Sigmoid colon (tissue), 7 donors: ENCODE measurements around the gene RBFOX1. TPM values are rescaled to one million over a fixed set of nuclear protein-coding genes. Genes with fewer than 3 reads are reported as not detected.

Source experiments
- DNase-seq: peaks from one replicate; pipeline ENCODE4 v3.0.0-alpha.2; 2019
- H3K27ac ChIP-seq, 4 donors: fragments of 200-600 bp; sonication (generic); one replicate each; pipeline ENCODE4 v1.5.1; 2016 to 2019; ENCODE audit warnings: mild to moderate bottlenecking in 1 of 4
- H3K27me3 ChIP-seq, 3 donors: fragments of 200-600 bp; sonication (generic); one replicate each; pipeline ENCODE4 v1.5.1; 2019; ENCODE audit warnings: mild to moderate bottlenecking in 1 of 3
- H3K36me3 ChIP-seq, 4 donors: fragments of 200-600 bp; sonication (generic); one replicate each; pipeline ENCODE4 v1.5.1; 2016 to 2019
- H3K4me1 ChIP-seq, 4 donors: fragments of 200-600 bp; sonication (generic); one replicate each; pipeline ENCODE4 v1.5.1; 2017 to 2019
- H3K4me3 ChIP-seq, 4 donors: fragments of 200-600 bp; sonication (generic); one replicate each; pipeline ENCODE4 v1.5.1; 2017 to 2019; ENCODE audit warnings: mild to moderate bottlenecking in 2 of 4, moderate library complexity in 1 of 4
- H3K9me3 ChIP-seq, 4 donors: fragments of 200-600 bp in 3 of 4; sonication (generic) in 3 of 4; one replicate each; pipeline versions ENCODE4 v1.5.1 to v1.6.1; 2013 to 2019
- EP300 ChIP-seq, 4 donors: sonication (generic); formaldehyde crosslinking; IDR thresholded peaks; one replicate each; pipeline ENCODE4 v1.6.1; 2017; ENCODE audit warnings: antibody characterized with exemption in 4 of 4
- POLR2A ChIP-seq, 2 donors: fragments of 450-650 bp; IDR thresholded peaks; one replicate each; pipeline ENCODE4 v1.6.1; 2016; ENCODE audit warnings: antibody characterized with exemption in 2 of 2, mild to moderate bottlenecking in 2 of 2, moderate library complexity in 2 of 2
- POLR2AphosphoS5 ChIP-seq, 4 donors: sonication (generic); formaldehyde crosslinking; IDR thresholded peaks; one replicate each; pipeline ENCODE4 v1.6.1; 2017; ENCODE audit warnings: antibody characterized with exemption in 4 of 4
- WGBS, 2 donors: extraction: QIAGEN DNeasy Blood & Tissue Kit; methylation state at CpG; one replicate each; pipeline ENCODE4 v1.1.7; 2013; 5-methylcytosine and 5-hydroxymethylcytosine counted together
- intact Hi-C: fragments of 100-400 bp; cut with DNase I; formaldehyde crosslinking; loops from one replicate; pipeline ENCODE4 v1.15.1; 2023
- polyA plus RNA-seq, 3 donors: library from polyadenylated mRNA; stranded (reverse); fragments of 200-250 nt; gene quantifications; one replicate each; pipeline ENCODE4 v1.2.3, GENCODE V29; 2013
- total RNA-seq, 4 donors: library from RNA; depleted of rRNA; stranded (reverse); fragments of >200 nt; gene quantifications; one replicate each; pipeline ENCODE4 v1.1.0, GENCODE V29; 2016
- TF ChIP-seq, protein P1 (sequence below), 4 experiments: fragments of 450-650 bp in 3 of 4; fragments of 200-600 bp in 1 of 4; IDR thresholded peaks; one replicate each; pipeline ENCODE4 v1.5.1; 2016 to 2019; ENCODE audit warnings: antibody characterized with exemption in 4 of 4, mild to moderate bottlenecking in 3 of 4, moderate library complexity in 2 of 4
- donor health status: healthy with polysubstance abuse.
- donor health status: Bipolar disorder and iron deficiency.
- donor health status: healthy.

RBFOX1 gene
- total and polyA plus RNA-seq, 7 donors, result under 0.01 to 4.4 (median 0.51) TPM; not detected in 3

DNA sequence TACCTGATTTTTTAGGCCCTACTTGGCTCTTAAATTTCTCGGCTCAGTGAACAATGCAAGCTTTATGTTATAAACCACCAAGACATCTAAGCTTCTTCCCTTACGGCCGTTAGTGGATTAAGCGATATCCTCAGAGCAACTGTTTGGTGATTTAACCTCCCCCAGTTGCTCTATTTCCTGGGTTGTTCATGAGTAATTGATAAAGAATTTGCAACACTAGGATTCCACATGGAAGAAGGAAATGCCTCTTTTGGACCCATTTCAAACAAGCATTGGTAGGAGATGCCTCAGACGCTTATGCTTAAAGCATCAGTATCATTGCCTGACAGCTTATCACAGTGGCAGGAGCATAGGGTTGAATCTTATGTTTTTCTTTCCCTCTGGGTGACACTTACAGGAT, 65.3 kb downstream of the RBFOX1 start:
- H3K36me3 ChIP-seq, result no peaks in the 10 kb centered on the region
- no peak for DNase-seq
- intact Hi-C loops, result no loop called here
- 78 to 83% methylated on average over 5 of the region's 5 CpGs for WGBS, 2 donors
- H3K27ac ChIP-seq, result no peak overlapping the region
- no peaks in the 10 kb centered on the region for H3K4me1 ChIP-seq
- no peak for TF ChIP-seq POLR2A (IDR thresholded peaks at IDR 0.05)
- TF ChIP-seq, protein P1, sequence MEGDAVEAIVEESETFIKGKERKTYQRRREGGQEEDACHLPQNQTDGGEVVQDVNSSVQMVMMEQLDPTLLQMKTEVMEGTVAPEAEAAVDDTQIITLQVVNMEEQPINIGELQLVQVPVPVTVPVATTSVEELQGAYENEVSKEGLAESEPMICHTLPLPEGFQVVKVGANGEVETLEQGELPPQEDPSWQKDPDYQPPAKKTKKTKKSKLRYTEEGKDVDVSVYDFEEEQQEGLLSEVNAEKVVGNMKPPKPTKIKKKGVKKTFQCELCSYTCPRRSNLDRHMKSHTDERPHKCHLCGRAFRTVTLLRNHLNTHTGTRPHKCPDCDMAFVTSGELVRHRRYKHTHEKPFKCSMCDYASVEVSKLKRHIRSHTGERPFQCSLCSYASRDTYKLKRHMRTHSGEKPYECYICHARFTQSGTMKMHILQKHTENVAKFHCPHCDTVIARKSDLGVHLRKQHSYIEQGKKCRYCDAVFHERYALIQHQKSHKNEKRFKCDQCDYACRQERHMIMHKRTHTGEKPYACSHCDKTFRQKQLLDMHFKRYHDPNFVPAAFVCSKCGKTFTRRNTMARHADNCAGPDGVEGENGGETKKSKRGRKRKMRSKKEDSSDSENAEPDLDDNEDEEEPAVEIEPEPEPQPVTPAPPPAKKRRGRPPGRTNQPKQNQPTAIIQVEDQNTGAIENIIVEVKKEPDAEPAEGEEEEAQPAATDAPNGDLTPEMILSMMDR (IDR thresholded peaks at IDR 0.05), result no peak
- no peak overlapping the region for H3K4me3 ChIP-seq
- H3K9me3 ChIP-seq, result no peaks in the 10 kb centered on the region
- no peaks in the 10 kb centered on the region for H3K27me3 ChIP-seq

DNA sequence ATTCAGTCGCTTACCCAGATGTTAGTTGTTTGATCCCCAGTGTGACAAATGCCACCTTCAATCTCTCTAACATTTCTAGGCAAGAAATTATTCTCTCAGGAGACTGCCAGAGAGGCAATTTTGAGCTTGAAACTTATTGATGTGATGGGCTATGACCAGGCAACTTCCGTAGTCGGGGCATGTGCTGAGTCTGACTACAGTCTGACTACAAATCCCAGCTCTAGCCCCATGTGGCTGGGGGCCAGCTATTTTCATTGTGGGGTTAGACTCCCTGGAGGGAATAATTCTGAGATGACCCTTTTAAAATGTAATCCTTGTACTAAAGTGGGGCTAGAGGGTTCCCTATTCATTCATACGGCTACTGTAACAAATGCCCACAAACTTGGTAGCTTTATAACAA, 65.9 kb downstream of the RBFOX1 start:
- intact Hi-C loops, result no loop called here
- WGBS, 2 donors, result 91 to 95% methylated on average over 4 of the region's 4 CpGs
- Histone ChIP-seq H3K4me1 (no peaks in the 10 kb centered on the region), H3K9me3 (no peaks in the 10 kb centered on the region), H3K27me3 (no peaks in the 10 kb centered on the region), H3K4me3 (no peak overlapping the region), H3K27ac (no peak overlapping the region), H3K36me3 (no peaks in the 10 kb centered on the region)
- DNase-seq, result no peak
- TF ChIP-seq, protein P1 (IDR thresholded peaks at IDR 0.05), result no peak
- no peak for TF ChIP-seq EP300 (IDR thresholded peaks at IDR 0.05)
- TF ChIP-seq POLR2A (IDR thresholded peaks at IDR 0.05), result no peak
- TF ChIP-seq POLR2AphosphoS5 (IDR thresholded peaks at IDR 0.05), result no peak

DNA sequence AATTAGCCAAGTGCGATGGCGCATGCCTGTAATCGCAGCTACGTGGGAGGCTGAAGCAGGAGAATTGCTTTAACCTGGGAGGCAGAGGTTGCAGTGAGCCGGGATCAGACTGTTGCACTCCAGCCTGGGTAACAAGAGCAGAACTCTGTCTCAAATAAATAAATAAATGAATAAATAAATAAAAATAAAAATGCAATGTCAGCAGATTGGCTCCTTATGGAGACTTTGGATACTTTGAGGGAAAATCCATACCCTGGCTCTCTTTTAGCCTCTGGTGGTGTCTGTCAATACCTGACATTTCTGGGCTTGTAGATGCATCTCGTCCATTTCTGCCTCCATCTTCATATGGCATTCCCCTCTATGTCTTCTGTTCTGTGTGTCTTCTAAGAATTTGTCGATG, 66.7 kb downstream of the RBFOX1 start:
- intact Hi-C loops, result no loop called here
- Histone ChIP-seq H3K4me3 (no peak overlapping the region), H3K36me3 (no peaks in the 10 kb centered on the region), H3K27ac (no peak overlapping the region), H3K27me3 (no peaks in the 10 kb centered on the region), H3K9me3 (no peaks in the 10 kb centered on the region), H3K4me1 (no peaks in the 10 kb centered on the region)
- no peak for DNase-seq
- WGBS, 2 donors, result 87 to 93% methylated on average over 7 of the region's 7 CpGs
- no peak for TF ChIP-seq POLR2AphosphoS5 (IDR thresholded peaks at IDR 0.05)
- TF ChIP-seq, protein P1 (IDR thresholded peaks at IDR 0.05), result no peak

DNA sequence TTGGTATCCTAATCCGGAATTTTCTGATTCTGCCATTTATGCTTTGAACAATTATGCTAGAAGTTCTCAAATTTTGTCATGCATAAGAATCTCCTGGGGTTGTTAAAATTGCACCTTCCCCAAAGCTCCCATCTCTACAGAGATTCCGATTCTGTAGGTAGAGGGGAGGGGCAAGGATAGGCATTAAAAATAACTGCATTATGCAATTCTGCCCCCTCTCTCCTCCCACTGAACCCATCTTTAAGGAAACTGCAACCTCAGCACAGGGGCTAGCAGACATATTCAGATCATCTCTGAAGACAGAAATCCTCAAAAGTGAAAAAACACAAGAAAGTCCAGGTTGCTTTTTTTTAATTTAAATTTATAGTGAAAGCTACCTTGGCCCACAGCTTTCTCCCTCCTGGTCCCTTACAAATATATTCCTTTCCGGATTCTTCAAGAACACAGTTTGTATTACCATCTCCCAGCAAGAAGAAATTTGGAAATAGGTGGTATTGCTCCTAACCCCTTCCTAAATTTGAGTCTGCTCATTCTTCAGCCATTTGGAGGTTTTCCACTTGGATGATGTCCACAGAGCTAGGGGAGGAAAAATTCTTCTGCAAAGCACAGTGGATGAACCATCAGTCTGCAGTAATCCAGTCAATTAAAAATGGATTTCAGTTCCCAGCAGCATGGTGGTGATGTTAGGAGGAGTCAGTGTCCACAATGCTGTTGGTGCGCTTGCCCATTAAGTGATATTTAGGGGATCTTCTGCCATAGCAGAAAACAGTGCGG, 67.7 kb downstream of the RBFOX1 start:
- H3K4me1 ChIP-seq, result no peaks in the 10 kb centered on the region
- no peak overlapping the region for H3K27ac ChIP-seq
- no peak for DNase-seq
- H3K27me3 ChIP-seq, result no peaks in the 10 kb centered on the region
- intact Hi-C loops, result loop anchor here (10.0 kb wide), 1 partner anchor 774 kb away; no protein-coding TSS in a partner anchor
- no peak overlapping the region for H3K4me3 ChIP-seq
- 50 to 70% methylated on average over 5 of the region's 5 CpGs for WGBS, 2 donors
- no peaks in the 10 kb centered on the region for H3K36me3 ChIP-seq
- H3K9me3 ChIP-seq, result no peaks in the 10 kb centered on the region
- TF ChIP-seq POLR2A (IDR thresholded peaks at IDR 0.05), result no peak
- TF ChIP-seq, protein P1 (IDR thresholded peaks at IDR 0.05), result no peak
- no peak for TF ChIP-seq POLR2AphosphoS5 (IDR thresholded peaks at IDR 0.05)

DNA sequence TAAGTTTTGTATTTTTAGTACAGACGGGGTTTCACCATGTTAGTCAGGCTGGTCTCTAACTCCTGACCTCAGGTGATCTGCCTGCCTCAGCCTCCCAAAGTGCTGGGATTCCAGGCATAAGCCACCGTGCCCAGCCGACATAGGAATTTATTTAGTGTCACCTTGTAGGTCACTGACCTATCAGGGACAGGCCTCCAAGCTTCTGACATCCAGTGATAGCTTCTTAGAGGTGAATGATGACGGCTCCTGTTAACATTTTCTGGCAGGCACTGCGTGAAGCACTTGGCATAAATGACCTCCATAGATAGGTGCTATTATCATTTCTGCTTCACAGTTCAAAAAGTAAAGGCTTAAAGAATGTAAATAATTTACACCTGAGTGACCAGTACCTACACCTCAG, 71.6 kb downstream of the RBFOX1 start:
- no peaks in the 10 kb centered on the region for H3K27me3 ChIP-seq
- no peaks in the 10 kb centered on the region for H3K36me3 ChIP-seq
- H3K4me3 ChIP-seq, result no peak overlapping the region
- TF ChIP-seq, protein P1 (IDR thresholded peaks at IDR 0.05), result no peak
- TF ChIP-seq EP300 (IDR thresholded peaks at IDR 0.05) (no peak), POLR2A (IDR thresholded peaks at IDR 0.05) (no peak), POLR2AphosphoS5 (IDR thresholded peaks at IDR 0.05) (no peak)
- WGBS, 2 donors, result 65 to 68% methylated on average over 5 of the region's 5 CpGs
- intact Hi-C loops, result loop anchor here (10.0 kb wide), 1 partner anchor 771 kb away; no protein-coding TSS in a partner anchor
- no peak for DNase-seq
- no peaks in the 10 kb centered on the region for H3K9me3 ChIP-seq
- no peak overlapping the region for H3K27ac ChIP-seq
- no peaks in the 10 kb centered on the region for H3K4me1 ChIP-seq
